AG04449 (cell line): ENCODE results near the gene TEN1.

Experiments
- CTCF ChIA-PET: fragments of 350-600 bp; formaldehyde crosslinking; extraction: SDS; loops from one replicate; lab custom pipeline; 2021; ENCODE audit warnings: antibody characterized with exemption; lab: Yijun Ruan, JAX
- POLR2A ChIA-PET: fragments of 400-600, 350-600 bp; formaldehyde crosslinking; extraction: SDS; loops from one replicate; lab custom pipeline; 2020; ENCODE audit warnings: antibody characterized with exemption, inconsistent platforms; lab: Yijun Ruan, JAX
- DNase-seq: peaks from one replicate; pipeline ENCODE4 v3.0.0-alpha.2; 2010; ENCODE audit warnings: low read depth, low spot score
- H3K4me3 ChIP-seq: 2 replicates; pipeline ENCODE4 v1.5.1; 2011; ENCODE audit warnings: low read depth, mild to moderate bottlenecking, control low read depth, low read length
- CTCF ChIP-seq: IDR thresholded peaks from one replicate; pipeline ENCODE4 v1.5.1; 2011; ENCODE audit warnings: mild to moderate bottlenecking, moderate library complexity, low read length, control low read depth, inconsistent platforms; ENCODE audit not compliant: insufficient read depth; ENCODE audit errors: missing control alignments

Gene TEN1

GRCh38 chr17:75995385-75995925 lies 16.4 kb downstream of the TEN1 start:
- POLR2A ChIA-PET: no interaction called here

GRCh38 chr17:75996665-75997590 lies 17.9 kb downstream of the TEN1 start:
- ChIA-PET POLR2A (interaction anchor here (0.6 to 1.1 kb wide), 3 partner anchors 18 to 217 kb away, joined by 3 to 4 read pairs (median 4); partner anchors contain the start of genes ACOX1 and TEN1), CTCF (interaction anchor here (0.6 to 15.6 kb wide), 10 partner anchors 9 to 283 kb away, joined by 3 to 363 read pairs (median 6); partner anchors contain the start of gene TRIM65)
- no peak overlapping the region for H3K4me3 ChIP-seq
- no peak for DNase-seq
- no peak for TF ChIP-seq CTCF

More at GRCh38 chr17:75995385-75995925, 16.4 kb downstream of the TEN1 start:
- CTCF ChIA-PET: interaction anchor here (0.7 to 15.6 kb wide), 5 partner anchors 10 to 99 kb away, joined by 3 to 363 read pairs (median 9); partner anchors contain the start of genes ACOX1, TEN1 and TRIM65
- no peak for TF ChIP-seq CTCF
- no peak overlapping the region for H3K4me3 ChIP-seq
- DNase-seq: no peak

- TF ChIP-seq CTCF: no peak
- CTCF ChIA-PET: interaction anchor here (1.2 to 17.3 kb wide), 7 partner anchors 7 to 91 kb away, joined by 3 to 363 read pairs (median 13); partner anchors contain the start of gene MRPL38
- no peak overlapping the region for H3K4me3 ChIP-seq
- DNase-seq: no peak
- POLR2A ChIA-PET: no interaction called here
These were observed 19.3 kb downstream of the TEN1 start for GRCh38 chr17:75998327-75998795.

- DNase-seq: no peak
- ChIA-PET CTCF (interaction anchor here (1.0 to 17.3 kb wide), 14 partner anchors 8 to 299 kb away, joined by 3 to 363 read pairs (median 4); partner anchors contain the start of genes FBF1, MRPL38 and TRIM65), POLR2A (no interaction called here)
- TF ChIP-seq CTCF: peak; percentile 84
- no peak overlapping the region for H3K4me3 ChIP-seq
These were observed 21.1 kb downstream of the TEN1 start for GRCh38 chr17:76000016-76000754.

- ChIA-PET POLR2A (no interaction called here), CTCF (interaction anchor here (0.6 to 17.3 kb wide), 13 partner anchors 9 to 279 kb away, joined by 3 to 363 read pairs (median 5); partner anchors contain the start of genes FBF1, MRPL38 and TRIM65)
- H3K4me3 ChIP-seq: no peak within 1 kb of the TSS
- DNase-seq: no peak
- TF ChIP-seq CTCF: no peak
These were observed 21.9 kb downstream of the TEN1 start, which contains the start of gene CDK3 for GRCh38 chr17:76000755-76001521. Gene CDK3, plus strand, starts transcription at chr17:76000855. Its CDS starts 571 bp downstream, at chr17:76001426.
